Measurements from ENCODE around the gene CCDC51. TPM values are rescaled to one million over a fixed set of nuclear protein-coding genes. Genes with fewer than 3 reads are reported as not detected.
A peak's percentile ranks its signal among the peaks of the same experiment; 100 is the strongest.

CCDC51 gene
- total and polyA plus RNA-seq, 2 of the 13 experiments (the other 11 are each of a cell fraction or from before 2014, with no cell fraction given), result 18.1 to 29.4 TPM

DNA sequence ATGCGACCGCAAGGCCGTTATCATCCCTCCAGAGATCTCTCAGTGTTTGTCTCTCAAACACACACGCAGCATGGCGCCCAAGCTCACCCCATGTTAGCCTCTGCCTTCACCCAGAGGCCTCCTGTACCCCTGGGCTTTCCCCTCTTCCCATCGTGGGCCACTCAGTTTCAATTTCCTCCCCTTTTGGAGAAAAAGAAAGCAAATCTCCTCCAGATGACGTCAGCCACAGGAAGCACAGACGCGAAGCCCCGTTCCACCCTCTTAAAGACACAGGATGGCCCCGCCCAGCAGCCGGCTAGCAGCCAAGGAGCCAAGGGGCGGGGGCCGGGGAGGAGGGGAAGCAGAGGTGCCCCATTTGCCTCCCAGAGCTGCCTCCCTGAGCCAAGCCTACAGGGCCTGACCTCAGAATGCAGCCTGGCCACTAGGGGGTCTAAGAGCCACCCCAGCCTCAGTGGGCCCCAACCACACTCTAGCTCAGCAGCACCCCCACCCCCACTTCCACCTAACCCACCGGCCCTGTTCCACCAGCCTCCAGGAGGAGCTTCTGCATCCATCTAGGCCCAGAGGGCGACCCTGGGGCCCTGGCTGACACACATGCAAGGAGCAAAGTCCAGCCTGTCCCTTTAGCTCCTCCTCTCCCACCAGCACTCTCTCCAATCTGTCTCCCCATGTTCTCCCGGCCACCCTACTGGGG lies 33.2 kb upstream of the CCDC51 start (continued):
- TF ChIP-seq, protein P1, sequence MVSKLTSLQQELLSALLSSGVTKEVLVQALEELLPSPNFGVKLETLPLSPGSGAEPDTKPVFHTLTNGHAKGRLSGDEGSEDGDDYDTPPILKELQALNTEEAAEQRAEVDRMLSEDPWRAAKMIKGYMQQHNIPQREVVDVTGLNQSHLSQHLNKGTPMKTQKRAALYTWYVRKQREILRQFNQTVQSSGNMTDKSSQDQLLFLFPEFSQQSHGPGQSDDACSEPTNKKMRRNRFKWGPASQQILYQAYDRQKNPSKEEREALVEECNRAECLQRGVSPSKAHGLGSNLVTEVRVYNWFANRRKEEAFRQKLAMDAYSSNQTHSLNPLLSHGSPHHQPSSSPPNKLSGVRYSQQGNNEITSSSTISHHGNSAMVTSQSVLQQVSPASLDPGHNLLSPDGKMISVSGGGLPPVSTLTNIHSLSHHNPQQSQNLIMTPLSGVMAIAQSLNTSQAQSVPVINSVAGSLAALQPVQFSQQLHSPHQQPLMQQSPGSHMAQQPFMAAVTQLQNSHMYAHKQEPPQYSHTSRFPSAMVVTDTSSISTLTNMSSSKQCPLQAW (CRISPR knock-in tag; IDR thresholded peaks at IDR 0.05), result 0 out of 2 replicates have a peak, but pooled peaks have one; percentile 55
- TF ChIP-seq, protein P2, sequence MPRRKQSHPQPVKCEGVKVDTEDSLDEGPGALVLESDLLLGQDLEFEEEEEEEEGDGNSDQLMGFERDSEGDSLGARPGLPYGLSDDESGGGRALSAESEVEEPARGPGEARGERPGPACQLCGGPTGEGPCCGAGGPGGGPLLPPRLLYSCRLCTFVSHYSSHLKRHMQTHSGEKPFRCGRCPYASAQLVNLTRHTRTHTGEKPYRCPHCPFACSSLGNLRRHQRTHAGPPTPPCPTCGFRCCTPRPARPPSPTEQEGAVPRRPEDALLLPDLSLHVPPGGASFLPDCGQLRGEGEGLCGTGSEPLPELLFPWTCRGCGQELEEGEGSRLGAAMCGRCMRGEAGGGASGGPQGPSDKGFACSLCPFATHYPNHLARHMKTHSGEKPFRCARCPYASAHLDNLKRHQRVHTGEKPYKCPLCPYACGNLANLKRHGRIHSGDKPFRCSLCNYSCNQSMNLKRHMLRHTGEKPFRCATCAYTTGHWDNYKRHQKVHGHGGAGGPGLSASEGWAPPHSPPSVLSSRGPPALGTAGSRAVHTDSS (CRISPR knock-in tag; conservative IDR thresholded peaks at IDR 0.05), result no peak
- TF ChIP-seq TBP (CRISPR knock-in tag; IDR thresholded peaks at IDR 0.05) (no peak), BRD4 (CRISPR knock-in tag; IDR thresholded peaks at IDR 0.05) (no peak; the same call in 1 of the 2 replicates), NBN (conservative IDR thresholded peaks at IDR 0.05) (no peak), MTF1 (CRISPR knock-in tag; IDR thresholded peaks at IDR 0.05) (no peak), ZNF143 (CRISPR knock-in tag; IDR thresholded peaks at IDR 0.05) (peak; percentile 32; the same call in 1 of the 2 replicates), ZNF713 (CRISPR knock-in tag; IDR thresholded peaks at IDR 0.05) (no peak), ZC3H13 (CRISPR knock-in tag; IDR thresholded peaks at IDR 0.05) (no peak), ZFP90 (CRISPR knock-in tag; IDR thresholded peaks at IDR 0.05; ENCODE audit: borderline replicate concordance) (no peak; the same call in 1 of the 2 replicates)
- TF ChIP-seq, protein P3, sequence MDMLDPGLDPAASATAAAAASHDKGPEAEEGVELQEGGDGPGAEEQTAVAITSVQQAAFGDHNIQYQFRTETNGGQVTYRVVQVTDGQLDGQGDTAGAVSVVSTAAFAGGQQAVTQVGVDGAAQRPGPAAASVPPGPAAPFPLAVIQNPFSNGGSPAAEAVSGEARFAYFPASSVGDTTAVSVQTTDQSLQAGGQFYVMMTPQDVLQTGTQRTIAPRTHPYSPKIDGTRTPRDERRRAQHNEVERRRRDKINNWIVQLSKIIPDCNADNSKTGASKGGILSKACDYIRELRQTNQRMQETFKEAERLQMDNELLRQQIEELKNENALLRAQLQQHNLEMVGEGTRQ (IDR thresholded peaks at IDR 0.05; ENCODE audit: low read depth, low read length), result no peak
- TF ChIP-seq, protein P3 (CRISPR knock-in tag; IDR thresholded peaks at IDR 0.05; ENCODE audit: borderline replicate concordance), result no peak; the same call in 1 of the 2 replicates
- TF ChIP-seq, protein P4, sequence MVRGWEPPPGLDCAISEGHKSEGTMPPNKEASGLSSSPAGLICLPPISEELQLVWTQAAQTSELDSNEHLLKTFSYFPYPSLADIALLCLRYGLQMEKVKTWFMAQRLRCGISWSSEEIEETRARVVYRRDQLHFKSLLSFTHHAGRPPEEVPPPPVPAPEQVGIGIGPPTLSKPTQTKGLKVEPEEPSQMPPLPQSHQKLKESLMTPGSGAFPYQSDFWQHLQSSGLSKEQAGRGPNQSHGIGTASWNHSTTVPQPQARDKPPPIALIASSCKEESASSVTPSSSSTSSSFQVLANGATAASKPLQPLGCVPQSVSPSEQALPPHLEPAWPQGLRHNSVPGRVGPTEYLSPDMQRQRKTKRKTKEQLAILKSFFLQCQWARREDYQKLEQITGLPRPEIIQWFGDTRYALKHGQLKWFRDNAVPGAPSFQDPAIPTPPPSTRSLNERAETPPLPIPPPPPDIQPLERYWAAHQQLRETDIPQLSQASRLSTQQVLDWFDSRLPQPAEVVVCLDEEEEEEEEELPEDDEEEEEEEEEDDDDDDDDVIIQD (CRISPR knock-in tag; IDR thresholded peaks at IDR 0.05; ENCODE audit: low read depth), result peak; percentile 63; the same call in 1 of the 2 replicates
- TF ChIP-seq, protein P5, sequence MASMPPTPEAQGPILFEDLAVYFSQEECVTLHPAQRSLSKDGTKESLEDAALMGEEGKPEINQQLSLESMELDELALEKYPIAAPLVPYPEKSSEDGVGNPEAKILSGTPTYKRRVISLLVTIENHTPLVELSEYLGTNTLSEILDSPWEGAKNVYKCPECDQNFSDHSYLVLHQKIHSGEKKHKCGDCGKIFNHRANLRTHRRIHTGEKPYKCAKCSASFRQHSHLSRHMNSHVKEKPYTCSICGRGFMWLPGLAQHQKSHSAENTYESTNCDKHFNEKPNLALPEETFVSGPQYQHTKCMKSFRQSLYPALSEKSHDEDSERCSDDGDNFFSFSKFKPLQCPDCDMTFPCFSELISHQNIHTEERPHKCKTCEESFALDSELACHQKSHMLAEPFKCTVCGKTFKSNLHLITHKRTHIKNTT (CRISPR knock-in tag; IDR thresholded peaks at IDR 0.05), result no peak
- TF ChIP-seq, protein P6, sequence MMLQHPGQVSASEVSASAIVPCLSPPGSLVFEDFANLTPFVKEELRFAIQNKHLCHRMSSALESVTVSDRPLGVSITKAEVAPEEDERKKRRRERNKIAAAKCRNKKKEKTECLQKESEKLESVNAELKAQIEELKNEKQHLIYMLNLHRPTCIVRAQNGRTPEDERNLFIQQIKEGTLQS (CRISPR knock-in tag; IDR thresholded peaks at IDR 0.05), result peak; percentile 56; the same call in 1 of the 2 replicates
- TF ChIP-seq, protein P7, sequence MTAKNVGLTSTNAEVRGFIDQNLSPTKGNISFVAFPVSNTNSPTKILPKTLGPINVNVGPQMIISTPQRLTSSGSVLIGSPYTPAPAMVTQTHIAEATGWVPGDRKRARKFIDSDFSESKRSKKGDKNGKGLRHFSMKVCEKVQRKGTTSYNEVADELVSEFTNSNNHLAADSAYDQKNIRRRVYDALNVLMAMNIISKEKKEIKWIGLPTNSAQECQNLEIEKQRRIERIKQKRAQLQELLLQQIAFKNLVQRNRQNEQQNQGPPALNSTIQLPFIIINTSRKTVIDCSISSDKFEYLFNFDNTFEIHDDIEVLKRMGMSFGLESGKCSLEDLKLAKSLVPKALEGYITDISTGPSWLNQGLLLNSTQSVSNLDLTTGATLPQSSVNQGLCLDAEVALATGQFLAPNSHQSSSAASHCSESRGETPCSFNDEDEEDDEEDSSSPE (CRISPR knock-in tag; IDR thresholded peaks at IDR 0.05), result no peak; the same call in 1 of the 2 replicates
- TF ChIP-seq, protein P8, sequence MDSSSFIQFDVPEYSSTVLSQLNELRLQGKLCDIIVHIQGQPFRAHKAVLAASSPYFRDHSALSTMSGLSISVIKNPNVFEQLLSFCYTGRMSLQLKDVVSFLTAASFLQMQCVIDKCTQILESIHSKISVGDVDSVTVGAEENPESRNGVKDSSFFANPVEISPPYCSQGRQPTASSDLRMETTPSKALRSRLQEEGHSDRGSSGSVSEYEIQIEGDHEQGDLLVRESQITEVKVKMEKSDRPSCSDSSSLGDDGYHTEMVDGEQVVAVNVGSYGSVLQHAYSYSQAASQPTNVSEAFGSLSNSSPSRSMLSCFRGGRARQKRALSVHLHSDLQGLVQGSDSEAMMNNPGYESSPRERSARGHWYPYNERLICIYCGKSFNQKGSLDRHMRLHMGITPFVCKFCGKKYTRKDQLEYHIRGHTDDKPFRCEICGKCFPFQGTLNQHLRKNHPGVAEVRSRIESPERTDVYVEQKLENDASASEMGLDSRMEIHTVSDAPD (CRISPR knock-in tag; IDR thresholded peaks at IDR 0.05), result 0 out of 2 replicates have a peak, but pooled peaks have one; percentile 18

All from HepG2 (cell line).